Body of pancreas (tissue), 4 donors: Measurements from ENCODE around the gene HADHB.

Experiments used
- CTCF ChIP-seq, 7 experiments: fragments of 450-650 bp in 4 of 7; fragments of 200-600 bp in 3 of 7; sonication (generic) in 3 of 7; IDR thresholded peaks; one replicate each; pipeline ENCODE4 v1.5.1; 2016 to 2019; ENCODE audit warnings: antibody characterized with exemption in 7 of 7
- POLR2A ChIP-seq, 3 donors: fragments of 450-650 bp; IDR thresholded peaks; one replicate each; pipeline ENCODE4 v1.6.1; 2016; ENCODE audit warnings: antibody characterized with exemption in 3 of 3, mild to moderate bottlenecking in 2 of 3

- TF ChIP-seq CTCF (IDR thresholded peaks at IDR 0.05) (no peak), POLR2A (IDR thresholded peaks at IDR 0.05) (no peak)
These were observed 68.7 kb downstream of the HADHB start for GRCh38 chr2:26313446-26313845.
